ENCODE data around the gene TMEM120B.
"Not testable (repeated sequence)": the region's sequence is repeated elsewhere in the genome, so short reads cannot be mapped to it uniquely, and the experiment has no call there.

Gene TMEM120B

GRCh38 chr12:121788176-121788818 lies 75.7 kb downstream of the TMEM120B start:
- H3K27me3 ChIP-seq (ENCODE audit: control insufficient read depth, low read length): no peaks in the 10 kb centered on the region
- H3K4me2 ChIP-seq (ENCODE audit: low read length): peak overlapping the region; percentile 74
- TF ChIP-seq, protein P1, sequence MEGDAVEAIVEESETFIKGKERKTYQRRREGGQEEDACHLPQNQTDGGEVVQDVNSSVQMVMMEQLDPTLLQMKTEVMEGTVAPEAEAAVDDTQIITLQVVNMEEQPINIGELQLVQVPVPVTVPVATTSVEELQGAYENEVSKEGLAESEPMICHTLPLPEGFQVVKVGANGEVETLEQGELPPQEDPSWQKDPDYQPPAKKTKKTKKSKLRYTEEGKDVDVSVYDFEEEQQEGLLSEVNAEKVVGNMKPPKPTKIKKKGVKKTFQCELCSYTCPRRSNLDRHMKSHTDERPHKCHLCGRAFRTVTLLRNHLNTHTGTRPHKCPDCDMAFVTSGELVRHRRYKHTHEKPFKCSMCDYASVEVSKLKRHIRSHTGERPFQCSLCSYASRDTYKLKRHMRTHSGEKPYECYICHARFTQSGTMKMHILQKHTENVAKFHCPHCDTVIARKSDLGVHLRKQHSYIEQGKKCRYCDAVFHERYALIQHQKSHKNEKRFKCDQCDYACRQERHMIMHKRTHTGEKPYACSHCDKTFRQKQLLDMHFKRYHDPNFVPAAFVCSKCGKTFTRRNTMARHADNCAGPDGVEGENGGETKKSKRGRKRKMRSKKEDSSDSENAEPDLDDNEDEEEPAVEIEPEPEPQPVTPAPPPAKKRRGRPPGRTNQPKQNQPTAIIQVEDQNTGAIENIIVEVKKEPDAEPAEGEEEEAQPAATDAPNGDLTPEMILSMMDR (IDR thresholded peaks at IDR 0.05; ENCODE audit: low read depth, low read length, poor library complexity, severe bottlenecking): no peak
- no peak for TF ChIP-seq EZH2phosphoT487 (IDR thresholded peaks at IDR 0.05; ENCODE audit: borderline replicate concordance, low read length)
- no peaks in the 10 kb centered on the region for H4K20me1 ChIP-seq (ENCODE audit: control insufficient read depth, insufficient read depth, low read depth, low read length)
- H3K4me1 ChIP-seq (ENCODE audit: control insufficient read depth, low read length): peaks cover 73% of the 10 kb centered on the region
- peaks cover 25% of the 10 kb centered on the region for H3K79me2 ChIP-seq (ENCODE audit: control insufficient read depth, low read length)
- 0 out of 2 replicates have a peak overlapping the region, but pooled peaks have one; percentile 62 for H3K4me3 ChIP-seq (ENCODE audit: low read length)
- H3K9me3 ChIP-seq (ENCODE audit: control insufficient read depth, insufficient read depth, low read length): no peaks in the 10 kb centered on the region
- peaks cover 6% of the 10 kb centered on the region; the same call in 1 of the 2 replicates for H3K36me3 ChIP-seq (ENCODE audit: control insufficient read depth, low read length)
- no peaks in the 10 kb centered on the region for H3K9me2 ChIP-seq (replicated peaks; ENCODE audit: control insufficient read depth, low read length)
- H3F3A ChIP-seq (ENCODE audit: control insufficient read depth, insufficient read depth): peaks cover 17% of the 10 kb centered on the region
- H3K27ac ChIP-seq (ENCODE audit: low read depth, low read length): no peak overlapping the region

- Histone ChIP-seq H3K79me2 (ENCODE audit: control insufficient read depth, low read length) (peaks cover 26% of the 10 kb centered on the region), H3K27ac (ENCODE audit: low read depth, low read length) (peak overlapping the region; percentile 77), H3F3A (ENCODE audit: control insufficient read depth, insufficient read depth) (peaks cover 15% of the 10 kb centered on the region), H3K9me2 (replicated peaks; ENCODE audit: control insufficient read depth, low read length) (no peaks in the 10 kb centered on the region), H4K20me1 (ENCODE audit: control insufficient read depth, insufficient read depth, low read depth, low read length) (no peaks in the 10 kb centered on the region), H3K4me1 (ENCODE audit: control insufficient read depth, low read length) (peaks cover 76% of the 10 kb centered on the region), H3K4me2 (ENCODE audit: low read length) (peak overlapping the region; percentile 74), H3K27me3 (ENCODE audit: control insufficient read depth, low read length) (no peaks in the 10 kb centered on the region), H3K9me3 (ENCODE audit: control insufficient read depth, insufficient read depth, low read length) (no peaks in the 10 kb centered on the region), H3K36me3 (ENCODE audit: control insufficient read depth, low read length) (peaks cover 6% of the 10 kb centered on the region; the same call in 1 of the 2 replicates), H3K4me3 (ENCODE audit: low read length) (peak overlapping the region; percentile 62)
- no peak for TF ChIP-seq EZH2phosphoT487 (IDR thresholded peaks at IDR 0.05; ENCODE audit: borderline replicate concordance, low read length)
- TF ChIP-seq, protein P1 (IDR thresholded peaks at IDR 0.05; ENCODE audit: low read depth, low read length, poor library complexity, severe bottlenecking): no peak
Observed at GRCh38 chr12:121789233-121789781, 76.8 kb downstream of the TMEM120B start.

- H3K79me2 ChIP-seq (ENCODE audit: control insufficient read depth, low read length): peaks cover 26% of the 10 kb centered on the region
- H3K9me2 ChIP-seq (replicated peaks; ENCODE audit: control insufficient read depth, low read length): no peaks in the 10 kb centered on the region
- H3K27ac ChIP-seq (ENCODE audit: low read depth, low read length): peak overlapping the region; percentile 77
- TF ChIP-seq, protein P1 (IDR thresholded peaks at IDR 0.05; ENCODE audit: low read depth, low read length, poor library complexity, severe bottlenecking): no peak
- TF ChIP-seq EZH2phosphoT487 (IDR thresholded peaks at IDR 0.05; ENCODE audit: borderline replicate concordance, low read length): no peak
- H3F3A ChIP-seq (ENCODE audit: control insufficient read depth, insufficient read depth): peaks cover 12% of the 10 kb centered on the region
- H3K27me3 ChIP-seq (ENCODE audit: control insufficient read depth, low read length): no peaks in the 10 kb centered on the region
- peak overlapping the region; percentile 62 for H3K4me3 ChIP-seq (ENCODE audit: low read length)
- peaks cover 6% of the 10 kb centered on the region; the same call in 1 of the 2 replicates for H3K36me3 ChIP-seq (ENCODE audit: control insufficient read depth, low read length)
- H4K20me1 ChIP-seq (ENCODE audit: control insufficient read depth, insufficient read depth, low read depth, low read length): no peaks in the 10 kb centered on the region
- H3K4me2 ChIP-seq (ENCODE audit: low read length): peak overlapping the region; percentile 74
- no peaks in the 10 kb centered on the region for H3K9me3 ChIP-seq (ENCODE audit: control insufficient read depth, insufficient read depth, low read length)
- H3K4me1 ChIP-seq (ENCODE audit: control insufficient read depth, low read length): peaks cover 77% of the 10 kb centered on the region
Observed at GRCh38 chr12:121789800-121790728, 77.5 kb downstream of the TMEM120B start.

DNA sequence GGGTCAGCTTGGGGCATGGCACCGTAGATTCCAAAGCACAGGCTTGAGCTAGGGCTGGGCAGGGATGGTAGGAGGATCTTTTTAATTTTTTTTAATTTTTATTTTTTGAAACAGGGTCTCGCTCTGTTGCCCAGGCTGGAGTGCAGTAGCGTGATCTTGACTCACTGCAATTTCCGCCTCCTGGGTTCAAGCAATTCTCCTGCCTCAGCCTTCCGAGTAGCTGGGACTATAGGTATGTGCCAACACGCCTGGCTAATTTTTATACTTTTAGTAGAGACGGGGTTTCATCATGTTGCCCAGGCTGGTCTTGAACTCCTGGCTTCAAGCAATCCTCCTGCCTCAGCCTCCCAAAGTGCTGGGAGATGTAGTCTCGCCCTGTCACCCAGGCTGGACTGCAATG lies 78.2 kb downstream of the TMEM120B start:
- H3K36me3 ChIP-seq (ENCODE audit: control insufficient read depth, low read length); H3K9me3 ChIP-seq (ENCODE audit: control insufficient read depth, insufficient read depth, low read length); H4K20me1 ChIP-seq (ENCODE audit: control insufficient read depth, insufficient read depth, low read depth, low read length); H3K27me3 ChIP-seq (ENCODE audit: control insufficient read depth, low read length); H3K9me2 ChIP-seq (replicated peaks; ENCODE audit: control insufficient read depth, low read length): not testable (repeated sequence)
- Histone ChIP-seq H3K4me3 (ENCODE audit: low read length) (0 out of 2 replicates have a peak overlapping the region, but pooled peaks have one; percentile 62), H3K4me1 (ENCODE audit: control insufficient read depth, low read length) (peaks cover 80% of the 10 kb centered on the region), H3K27ac (ENCODE audit: low read depth, low read length) (peak overlapping the region; percentile 77), H3K4me2 (ENCODE audit: low read length) (peak overlapping the region; percentile 74), H3F3A (ENCODE audit: control insufficient read depth, insufficient read depth) (peaks cover 11% of the 10 kb centered on the region), H3K79me2 (ENCODE audit: control insufficient read depth, low read length) (peaks cover 26% of the 10 kb centered on the region)

Measured in DOHH2 (cell line).